Measurements from ENCODE around the gene GREB1L. TPM values are rescaled to one million over a fixed set of nuclear protein-coding genes. Genes with fewer than 3 reads are reported as not detected.

The GREB1L gene
- total RNA-seq, 4 donors from 2014 or later: 5.1 to 17.8 (median 6.9) TPM

GRCh38 chr18:21215490-21215889, 26.5 kb upstream of the GREB1L start:
- TF ChIP-seq EP300 (IDR thresholded peaks at IDR 0.05): no peak
- TF ChIP-seq, protein P1, sequence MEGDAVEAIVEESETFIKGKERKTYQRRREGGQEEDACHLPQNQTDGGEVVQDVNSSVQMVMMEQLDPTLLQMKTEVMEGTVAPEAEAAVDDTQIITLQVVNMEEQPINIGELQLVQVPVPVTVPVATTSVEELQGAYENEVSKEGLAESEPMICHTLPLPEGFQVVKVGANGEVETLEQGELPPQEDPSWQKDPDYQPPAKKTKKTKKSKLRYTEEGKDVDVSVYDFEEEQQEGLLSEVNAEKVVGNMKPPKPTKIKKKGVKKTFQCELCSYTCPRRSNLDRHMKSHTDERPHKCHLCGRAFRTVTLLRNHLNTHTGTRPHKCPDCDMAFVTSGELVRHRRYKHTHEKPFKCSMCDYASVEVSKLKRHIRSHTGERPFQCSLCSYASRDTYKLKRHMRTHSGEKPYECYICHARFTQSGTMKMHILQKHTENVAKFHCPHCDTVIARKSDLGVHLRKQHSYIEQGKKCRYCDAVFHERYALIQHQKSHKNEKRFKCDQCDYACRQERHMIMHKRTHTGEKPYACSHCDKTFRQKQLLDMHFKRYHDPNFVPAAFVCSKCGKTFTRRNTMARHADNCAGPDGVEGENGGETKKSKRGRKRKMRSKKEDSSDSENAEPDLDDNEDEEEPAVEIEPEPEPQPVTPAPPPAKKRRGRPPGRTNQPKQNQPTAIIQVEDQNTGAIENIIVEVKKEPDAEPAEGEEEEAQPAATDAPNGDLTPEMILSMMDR (IDR thresholded peaks at IDR 0.05): no peak
- TF ChIP-seq POLR2A (IDR thresholded peaks at IDR 0.05): no peak
- H3K27me3 ChIP-seq: no peaks in the 10 kb centered on the region
- H3K36me3 ChIP-seq: no peaks in the 10 kb centered on the region
- H3K4me1 ChIP-seq: no peaks in the 10 kb centered on the region
- H3K4me3 ChIP-seq: no peak overlapping the region
- no peak for DNase-seq (ENCODE audit: low spot score in 2 of 2)
- no peaks in the 10 kb centered on the region for H3K9me3 ChIP-seq
- 43 to 49% methylated on average over 6 of the region's 6 CpGs for WGBS, 2 donors
- no peak overlapping the region for H3K27ac ChIP-seq

DNA sequence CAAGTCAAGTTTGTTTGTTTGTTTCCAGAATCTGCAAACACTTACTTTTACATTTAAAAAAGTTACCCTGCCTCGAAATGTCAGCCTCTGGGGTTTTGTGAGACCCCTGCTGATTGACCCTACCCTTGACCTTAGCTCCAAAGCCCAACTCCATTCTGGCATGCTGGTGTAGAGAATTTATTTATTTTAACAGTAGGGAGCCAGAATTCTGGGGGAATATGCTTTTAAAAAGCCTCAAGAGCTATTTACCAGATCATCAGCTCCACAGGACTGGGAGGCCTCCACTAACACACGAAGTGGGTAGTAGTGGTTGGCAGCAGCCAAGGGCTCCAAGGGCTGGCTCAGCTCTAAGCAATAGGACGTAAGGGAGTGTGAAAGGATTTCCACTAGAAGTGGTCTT, 23.2 kb upstream of the GREB1L start:
- TF ChIP-seq POLR2A (IDR thresholded peaks at IDR 0.05) (no peak), EP300 (IDR thresholded peaks at IDR 0.05) (no peak)
- TF ChIP-seq, protein P1 (IDR thresholded peaks at IDR 0.05): no peak
- DNase-seq (ENCODE audit: low spot score in 2 of 2): no peak
- Histone ChIP-seq H3K4me1 (no peaks in the 10 kb centered on the region), H3K9me3 (no peaks in the 10 kb centered on the region), H3K27ac (no peak overlapping the region), H3K27me3 (no peaks in the 10 kb centered on the region), H3K36me3 (no peaks in the 10 kb centered on the region), H3K4me3 (no peak overlapping the region)
- WGBS, 2 donors: 44% methylated on average over 3 of the region's 3 CpGs

- H3K9me3 ChIP-seq: no peaks in the 10 kb centered on the region
- no peaks in the 10 kb centered on the region for H3K27me3 ChIP-seq
- no peak for DNase-seq (ENCODE audit: low spot score in 2 of 2)
- no peaks in the 10 kb centered on the region for H3K36me3 ChIP-seq
- H3K4me3 ChIP-seq: no peak overlapping the region
- no peak for TF ChIP-seq POLR2A (IDR thresholded peaks at IDR 0.05)
- TF ChIP-seq EP300 (IDR thresholded peaks at IDR 0.05): no peak
- TF ChIP-seq, protein P1 (IDR thresholded peaks at IDR 0.05): no peak
- H3K4me1 ChIP-seq: no peaks in the 10 kb centered on the region
- 66 to 72% methylated on average over 6 of the region's 6 CpGs for WGBS, 2 donors
- no peak overlapping the region for H3K27ac ChIP-seq
These were observed 11.6 kb upstream of the GREB1L start for GRCh38 chr18:21230436-21230835.

DNA sequence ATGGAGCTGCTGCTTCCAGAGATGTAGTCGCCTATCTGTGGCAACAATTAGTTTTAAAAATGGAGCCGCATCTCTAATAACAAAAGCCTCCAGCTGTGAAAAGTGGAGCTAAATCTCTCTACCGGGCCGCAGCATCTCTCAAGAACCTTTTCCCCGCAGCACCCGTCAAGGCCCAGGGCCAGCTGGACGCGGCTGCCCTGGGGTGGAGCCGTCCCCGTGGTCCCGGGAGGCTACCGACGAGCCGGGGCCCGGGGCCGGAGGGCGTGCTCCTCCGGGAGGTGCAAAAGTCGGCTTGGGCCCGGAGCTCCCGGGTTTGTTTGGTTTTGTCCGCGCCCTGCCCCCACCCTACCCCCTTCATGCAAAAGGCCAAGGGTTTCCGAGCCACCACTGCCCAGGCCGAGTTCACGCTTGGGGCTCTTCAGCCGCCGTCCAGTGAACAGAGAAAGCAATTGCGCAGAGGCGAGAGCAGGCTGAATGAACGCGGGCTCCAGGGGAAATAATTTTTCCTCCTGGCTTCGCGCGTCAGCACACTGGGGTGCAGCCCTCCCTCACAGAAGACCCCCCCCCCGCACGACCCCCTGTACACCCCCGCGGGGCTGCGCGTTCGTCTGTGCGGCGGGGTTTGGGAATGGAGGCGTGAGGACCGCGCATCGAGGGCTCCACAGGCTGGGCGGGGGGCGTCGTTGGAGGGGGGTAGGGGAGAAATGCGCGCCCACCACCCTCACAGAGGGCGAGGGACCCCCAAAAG, 557 bp upstream of the GREB1L start:
- TF ChIP-seq EP300 (IDR thresholded peaks at IDR 0.05): no peak
- TF ChIP-seq, protein P1 (IDR thresholded peaks at IDR 0.05): no peak
- no peak for TF ChIP-seq POLR2A (IDR thresholded peaks at IDR 0.05)
- Histone ChIP-seq H3K4me3 (peak overlapping the region; percentile 25 to 71 (median 46)), H3K9me3 (no peaks in the 10 kb centered on the region), H3K4me1 (peaks cover 0 to 30% (median 9%) of the 10 kb centered on the region in 4 donors), H3K27me3 (peaks cover 0 to 51% of the 10 kb centered on the region in 2 donors), H3K36me3 (no peaks in the 10 kb centered on the region), H3K27ac (peak overlapping the region in 1 of 4 donors; percentile 66)
- WGBS, 2 donors: 3% methylated on average over 36 to 42 of the region's 54 CpGs
- no peak for DNase-seq (ENCODE audit: low spot score in 2 of 2)

DNA sequence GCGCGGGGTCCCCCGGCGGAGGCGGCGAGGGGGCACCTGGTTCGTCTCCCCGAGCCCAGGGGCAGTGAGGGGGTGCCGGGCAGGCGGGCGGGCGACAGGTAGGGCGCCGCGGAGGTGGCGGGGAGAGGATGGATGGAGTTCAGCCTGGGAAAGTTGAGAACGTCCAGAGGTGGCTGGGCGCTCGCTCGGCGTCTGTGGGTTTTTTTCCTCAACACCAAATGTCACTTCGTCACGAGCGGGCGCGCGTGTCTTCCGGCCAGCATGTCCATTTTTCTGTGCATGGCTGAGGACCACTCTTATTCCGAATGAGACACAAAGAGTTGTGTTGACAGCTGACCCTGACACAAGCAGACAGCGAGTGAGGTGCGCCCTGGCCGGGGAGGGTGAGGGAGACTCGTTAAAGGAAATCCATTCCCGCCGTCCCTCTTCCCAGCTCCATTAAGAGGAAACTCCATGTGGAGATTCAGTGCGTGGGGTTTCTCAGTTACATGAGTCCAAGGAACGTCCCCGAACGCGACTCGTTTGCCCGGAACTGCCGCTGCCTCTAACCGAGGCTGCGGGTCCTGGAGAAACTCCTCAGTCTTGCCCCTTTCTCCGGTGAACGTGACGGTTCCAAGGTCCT, 859 bp downstream of the GREB1L start:
- H3K9me3 ChIP-seq: no peaks in the 10 kb centered on the region
- WGBS, 2 donors: 2% methylated on average over 29 to 48 of the region's 48 CpGs
- no peaks in the 10 kb centered on the region for H3K36me3 ChIP-seq
- no peak for TF ChIP-seq EP300 (IDR thresholded peaks at IDR 0.05)
- no peak for TF ChIP-seq POLR2A (IDR thresholded peaks at IDR 0.05)
- TF ChIP-seq, protein P1 (IDR thresholded peaks at IDR 0.05): no peak
- H3K27ac ChIP-seq: peak overlapping the region in 1 of 4 donors; percentile 66
- H3K27me3 ChIP-seq: peaks cover 0 to 51% of the 10 kb centered on the region in 2 donors
- peak overlapping the region; percentile 37 to 71 (median 50) for H3K4me3 ChIP-seq
- no peak for DNase-seq (ENCODE audit: low spot score in 2 of 2)
- H3K4me1 ChIP-seq: peaks cover 0 to 30% (median 9%) of the 10 kb centered on the region in 4 donors

Measured in tibial nerve (tissue), 4 donors.